HG03469 (cell line): Measurements from ENCODE around the gene KMT2D.
"Not testable (repeated sequence)": the region's sequence is repeated elsewhere in the genome, so short reads cannot be mapped to it uniquely, and the experiment has no call there.

Experiments used
- ATAC-seq: cut with Tn5 transposase; IDR thresholded peaks from one replicate; pipeline ENCODE4 v1.9.1; 2021; ENCODE audit warnings: mild to moderate bottlenecking, moderate library complexity, moderate number of reproducible peaks; ENCODE audit not compliant: unreplicated experiment

KMT2D gene

GRCh38 chr12:49089821-49090773 is 29.5 kb upstream of the KMT2D start:
- no peak for ATAC-seq

- ATAC-seq = no peak
Measured at GRCh38 chr12:49088932-49089330, 28.3 kb upstream of the KMT2D start.

GRCh38 chr12:49088150-49088931 is 27.7 kb upstream of the KMT2D start:
- ATAC-seq = no peak

GRCh38 chr12:49086116-49086515 is 25.5 kb upstream of the KMT2D start:
- no peak for ATAC-seq

GRCh38 chr12:49084438-49084837 is 23.8 kb upstream of the KMT2D start:
- no peak for ATAC-seq

GRCh38 chr12:49079793-49080192 is 19.2 kb upstream of the KMT2D start:
- no peak for ATAC-seq

- no peak for ATAC-seq
Measured at GRCh38 chr12:49070971-49071370, 10.4 kb upstream of the KMT2D start.

GRCh38 chr12:49069507-49070346 is 9.1 kb upstream of the KMT2D start, which contains the start of gene RHEBL1:
TSS of gene RHEBL1 (minus strand) at chr12:49069979. CDS start at chr12:49069785, 194 bp downstream.
- ATAC-seq = peak; percentile 93

GRCh38 chr12:49068879-49069506 is 8.4 kb upstream of the KMT2D start:
- ATAC-seq = no peak

GRCh38 chr12:49066120-49066519 is 5.5 kb upstream of the KMT2D start:
- no peak for ATAC-seq

GRCh38 chr12:49064767-49065152 is 4.2 kb upstream of the KMT2D start:
- ATAC-seq = no peak

- not testable (repeated sequence) for ATAC-seq
Measured at GRCh38 chr12:49061916-49062315, 1.3 kb upstream of the KMT2D start.

GRCh38 chr12:49061157-49061650 is 610 bp upstream of the KMT2D start:
- ATAC-seq = no peak

- no peak for ATAC-seq
Measured at GRCh38 chr12:49059299-49060171, 1.1 kb downstream of the KMT2D start.

- ATAC-seq = no peak
Measured at GRCh38 chr12:49059045-49059298, 1.6 kb downstream of the KMT2D start.

GRCh38 chr12:49058366-49059044 is 2.1 kb downstream of the KMT2D start:
- ATAC-seq = no peak

GRCh38 chr12:49057888-49058287 is 2.7 kb downstream of the KMT2D start:
- no peak for ATAC-seq

GRCh38 chr12:49055978-49056754 is 4.4 kb downstream of the KMT2D start:
- peak; percentile 76 for ATAC-seq
